COLO829 (cell line): ENCODE data around the gene CYP26A1.
A peak's percentile ranks its signal among the peaks of the same experiment; 100 is the strongest.

Source experiments
- DNase-seq: peaks from one replicate; pipeline ENCODE4 v3.0.0; 2012; ENCODE audit warnings: low spot score

The CYP26A1 gene

GRCh38 chr10:93064874-93065660 is 8.6 kb upstream of the CYP26A1 start:
- no peak for DNase-seq

- no peak for DNase-seq
Observed at GRCh38 chr10:93065675-93066543, 7.8 kb upstream of the CYP26A1 start.

- DNase-seq: no peak
Observed at GRCh38 chr10:93066544-93066913, 7.2 kb upstream of the CYP26A1 start.

- DNase-seq: no peak
Observed at GRCh38 chr10:93067443-93068365, 6.0 kb upstream of the CYP26A1 start.

- DNase-seq: no peak
Observed at GRCh38 chr10:93068411-93069244, 5.1 kb upstream of the CYP26A1 start.

- DNase-seq: no peak
Observed at GRCh38 chr10:93069245-93069561, 4.5 kb upstream of the CYP26A1 start.

GRCh38 chr10:93070378-93071176 is 3.1 kb upstream of the CYP26A1 start:
- no peak for DNase-seq

GRCh38 chr10:93071177-93071472 is 2.6 kb upstream of the CYP26A1 start:
- DNase-seq: no peak

- DNase-seq: peak; percentile 65
Observed at GRCh38 chr10:93071674-93072224, 1.9 kb upstream of the CYP26A1 start.

- no peak for DNase-seq
Observed at GRCh38 chr10:93072225-93072712, 1.4 kb upstream of the CYP26A1 start.

GRCh38 chr10:93072713-93073538 is 767 bp upstream of the CYP26A1 start:
- DNase-seq: no peak

- no peak for DNase-seq
Observed at GRCh38 chr10:93074147-93074596, 479 bp downstream of the CYP26A1 start.

- DNase-seq: no peak
Observed at GRCh38 chr10:93074597-93075368, 1.1 kb downstream of the CYP26A1 start.

- no peak for DNase-seq
Observed at GRCh38 chr10:93075369-93076221, 1.9 kb downstream of the CYP26A1 start.

GRCh38 chr10:93076871-93077270 is 3.2 kb downstream of the CYP26A1 start:
- no peak for DNase-seq

GRCh38 chr10:93077860-93078337 is 4.2 kb downstream of the CYP26A1 start:
- no peak for DNase-seq

GRCh38 chr10:93079663-93080349 is 6.1 kb downstream of the CYP26A1 start:
- DNase-seq: no peak
